Measurements from ENCODE around the gene DDX54. TPM values are rescaled to one million over a fixed set of nuclear protein-coding genes. Genes with fewer than 3 reads are reported as not detected.

The DDX54 gene
- total RNA-seq, 1 experiment from 2014 or later = 83.0 TPM

DNA sequence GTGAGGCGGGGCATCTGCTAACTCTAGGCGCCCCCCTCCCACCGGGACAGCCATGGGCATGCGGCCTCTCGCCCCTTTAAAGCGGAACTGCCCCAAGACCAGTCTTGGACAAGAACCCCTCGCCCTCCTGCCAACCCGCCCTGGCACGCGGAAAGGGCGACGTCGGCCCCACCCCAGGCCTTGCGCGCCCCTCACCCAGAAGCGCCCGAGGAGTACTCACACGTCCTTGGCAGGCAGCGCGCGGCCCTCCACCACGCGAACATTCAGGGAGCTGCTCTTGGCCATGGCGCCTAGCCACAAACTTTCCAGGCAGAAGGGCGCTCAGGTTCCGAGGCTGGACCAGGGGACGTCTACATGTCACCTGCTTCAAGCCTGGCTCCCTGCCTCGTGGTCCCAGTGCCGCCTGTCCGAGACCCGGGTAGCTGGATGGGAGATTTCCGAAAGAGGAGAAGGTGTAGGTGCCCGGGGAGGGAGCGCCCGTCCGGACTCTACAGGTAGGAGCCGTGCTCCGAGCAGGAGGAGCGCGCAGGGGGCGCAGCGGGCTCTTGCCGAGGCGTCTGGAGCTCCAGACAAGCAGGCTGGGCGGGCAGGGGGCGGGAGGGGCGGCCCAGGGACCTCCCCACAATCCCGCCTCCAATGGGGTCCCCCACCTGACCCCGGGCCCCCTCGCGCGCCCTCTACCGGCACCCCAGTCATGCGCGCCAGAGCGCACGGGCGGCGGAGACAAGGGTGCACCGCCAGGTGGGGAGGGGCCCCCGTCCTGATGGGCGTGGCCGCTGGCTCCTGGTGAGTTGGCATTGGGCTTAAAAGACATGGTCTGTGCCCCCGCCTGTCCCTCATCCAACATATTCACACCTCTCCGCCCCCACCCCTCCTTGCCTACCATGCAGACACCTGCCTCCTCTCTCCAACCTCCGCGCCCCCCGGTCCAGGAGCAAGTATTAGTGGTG is 49.8 kb downstream of the DDX54 start, which contains the start of gene RASAL1:
Gene RASAL1 (minus strand): TSS at position 584 of the 950 bp plus-strand sequence. CDS start 299 bp downstream, at position 285.
- TF ChIP-seq, protein P1, sequence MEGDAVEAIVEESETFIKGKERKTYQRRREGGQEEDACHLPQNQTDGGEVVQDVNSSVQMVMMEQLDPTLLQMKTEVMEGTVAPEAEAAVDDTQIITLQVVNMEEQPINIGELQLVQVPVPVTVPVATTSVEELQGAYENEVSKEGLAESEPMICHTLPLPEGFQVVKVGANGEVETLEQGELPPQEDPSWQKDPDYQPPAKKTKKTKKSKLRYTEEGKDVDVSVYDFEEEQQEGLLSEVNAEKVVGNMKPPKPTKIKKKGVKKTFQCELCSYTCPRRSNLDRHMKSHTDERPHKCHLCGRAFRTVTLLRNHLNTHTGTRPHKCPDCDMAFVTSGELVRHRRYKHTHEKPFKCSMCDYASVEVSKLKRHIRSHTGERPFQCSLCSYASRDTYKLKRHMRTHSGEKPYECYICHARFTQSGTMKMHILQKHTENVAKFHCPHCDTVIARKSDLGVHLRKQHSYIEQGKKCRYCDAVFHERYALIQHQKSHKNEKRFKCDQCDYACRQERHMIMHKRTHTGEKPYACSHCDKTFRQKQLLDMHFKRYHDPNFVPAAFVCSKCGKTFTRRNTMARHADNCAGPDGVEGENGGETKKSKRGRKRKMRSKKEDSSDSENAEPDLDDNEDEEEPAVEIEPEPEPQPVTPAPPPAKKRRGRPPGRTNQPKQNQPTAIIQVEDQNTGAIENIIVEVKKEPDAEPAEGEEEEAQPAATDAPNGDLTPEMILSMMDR (conservative IDR thresholded peaks at IDR 0.05) = peak; percentile 98
- no peaks in the 10 kb centered on the region; a peak in 1 of 5 replicates for H3K9me3 Mint-ChIP-seq
- H3K9me3 ChIP-seq (ENCODE audit: control insufficient read depth, low read depth, low read length) = no peaks in the 10 kb centered on the region
- no peak within 1 kb of the TSS for H2BK12ac ChIP-seq (ENCODE audit: insufficient read length, low read depth, low read length)
- H3K4ac ChIP-seq (ENCODE audit: low read depth, low read length) = no peak within 1 kb of the TSS
- no peaks in the 10 kb centered on the region for H3K79me1 ChIP-seq (ENCODE audit: insufficient read depth, low read depth, low read length, poor library complexity, severe bottlenecking)
- H3K4me3 Mint-ChIP-seq = peak within 1 kb of the TSS; percentile 69 to 84
- H3T11ph ChIP-seq (ENCODE audit: low read length) = no peak within 1 kb of the TSS
- peaks cover 12 to 20% of the 10 kb centered on the region in 2 experiments for H3K4me1 Mint-ChIP-seq
- H3K56ac ChIP-seq (ENCODE audit: insufficient read length, low read depth, low read length) = no peak within 1 kb of the TSS
- no peak within 1 kb of the TSS for H2BK20ac ChIP-seq (ENCODE audit: low read depth, low read length, poor library complexity, severe bottlenecking)
- no peaks in the 10 kb centered on the region for H4K20me1 ChIP-seq (ENCODE audit: control insufficient read depth, insufficient read depth, insufficient read length)
- peak; percentile 97 for DNase-seq
- H4K91ac ChIP-seq (ENCODE audit: insufficient read length, low read depth, low read length) = no peak within 1 kb of the TSS
- no peaks in the 10 kb centered on the region for H3K4me1 ChIP-seq (ENCODE audit: insufficient read depth, low read length)
- no peak within 1 kb of the TSS for H4K8ac ChIP-seq (replicated peaks; ENCODE audit: insufficient read length, low read depth, low read length)
- H3K27me3 Mint-ChIP-seq (ENCODE audit: low read depth) = peaks cover 36% of the 10 kb centered on the region
- no peak within 1 kb of the TSS for H4K5ac ChIP-seq (ENCODE audit: insufficient read length, low read depth, low read length)
- peak within 1 kb of the TSS; percentile 60 for H3K18ac ChIP-seq (ENCODE audit: insufficient read length, low read depth, low read length)
- no peak within 1 kb of the TSS for H2BK5ac ChIP-seq (ENCODE audit: insufficient read length, low read length)
- peak within 1 kb of the TSS; percentile 46 for H3K4me2 ChIP-seq (ENCODE audit: insufficient read depth, insufficient read length, low read length)
- no peaks in the 10 kb centered on the region for H3K27me3 ChIP-seq (ENCODE audit: insufficient read depth, low read length)
- H3K23me2 ChIP-seq (ENCODE audit: insufficient read length, low read depth, low read length, poor library complexity, severe bottlenecking) = peaks cover 12% of the 10 kb centered on the region
- H2BK15ac ChIP-seq (ENCODE audit: low read depth, low read length) = no peak within 1 kb of the TSS
- peak within 1 kb of the TSS; percentile 78; the same call in 1 of the 2 replicates for H3K14ac ChIP-seq (ENCODE audit: insufficient read depth, low read length)
- no peaks in the 10 kb centered on the region for H3K36me3 Mint-ChIP-seq (ENCODE audit: insufficient read depth in 1 of 3, low read depth in 3 of 3)
- WGBS (ENCODE audit: extremely low coverage, insufficient read length, low lambda C conversion rate) = no CpG with 5 or more reads among the region's 68 CpGs
- H3K23ac ChIP-seq (ENCODE audit: insufficient read length, low read depth, low read length) = no peak within 1 kb of the TSS
- H2AK5ac ChIP-seq (ENCODE audit: insufficient read length, low read length) = no peak within 1 kb of the TSS
- no peak within 1 kb of the TSS for H2AFZ ChIP-seq (ENCODE audit: low read length)
- H2BK120ac ChIP-seq (ENCODE audit: low read depth, low read length, poor library complexity, severe bottlenecking) = no peak within 1 kb of the TSS
- H3K79me2 ChIP-seq (ENCODE audit: insufficient read depth, low read length) = no peaks in the 10 kb centered on the region
- H3K27ac ChIP-seq (ENCODE audit: insufficient read length, low read depth, low read length) = no peak within 1 kb of the TSS
- 0 out of 7 replicates have a peak within 1 kb of the TSS, but pooled peaks of 1 of the 3 experiments have one; percentile 57 for H3K27ac Mint-ChIP-seq
- no peak within 1 kb of the TSS for H3K9ac ChIP-seq (ENCODE audit: extremely low read depth, insufficient read length, low read length)
